OCI-LY1 (cell line): Measurements from ENCODE around the gene SYCN.
A peak's percentile ranks its signal among the peaks of the same experiment; 100 is the strongest.
"Not testable (repeated sequence)": the region's sequence is repeated elsewhere in the genome, so short reads cannot be mapped to it uniquely, and the experiment has no call there.

Experiments used
- H2AFZ ChIP-seq: fragments of 200-600 bp; sonication (generic), shearing (Covaris generic); 2 replicates; pipeline ENCODE4 v1.6.0; 2014; ENCODE audit warnings: antibody characterized with exemption, mild to moderate bottlenecking, low read length
- H3F3A ChIP-seq: fragments of 200-600 bp; sonication (generic), shearing (Covaris generic); 2 replicates; pipeline ENCODE4 v1.6.0; 2014; ENCODE audit warnings: mild to moderate bottlenecking, antibody characterized with exemption, low read length, moderate library complexity; ENCODE audit not compliant: insufficient read depth
- H3K27ac ChIP-seq: fragments of 200-600 bp; sonication (generic); 2 replicates; pipeline ENCODE4 v1.5.1; 2014; ENCODE audit warnings: low read length, mixed run types, mild to moderate bottlenecking, low read depth; ENCODE audit not compliant: poor library complexity, severe bottlenecking
- H3K27me3 ChIP-seq: fragments of 200-600 bp; sonication (generic); 2 replicates; pipeline ENCODE4 v1.6.0; 2014; ENCODE audit warnings: antibody characterized with exemption, mild to moderate bottlenecking, low read length, moderate library complexity; ENCODE audit not compliant: insufficient read depth
- H3K36me3 ChIP-seq: fragments of 200-600 bp; sonication (generic); 2 replicates; pipeline ENCODE4 v1.6.1; 2014; ENCODE audit warnings: mild to moderate bottlenecking, antibody characterized with exemption, low read length, moderate library complexity, mixed read lengths; ENCODE audit not compliant: insufficient read depth
- H3K4me1 ChIP-seq: fragments of 200-600 bp; sonication (generic); 2 replicates; pipeline ENCODE4 v1.5.1; 2014; ENCODE audit warnings: mild to moderate bottlenecking, low read length, moderate library complexity; ENCODE audit not compliant: insufficient read depth, severe bottlenecking
- H3K4me2 ChIP-seq: fragments of 200-600 bp; sonication (generic), shearing (Covaris generic); 2 replicates; pipeline ENCODE4 v1.6.1; 2014; ENCODE audit warnings: low read length
- H3K4me3 ChIP-seq: fragments of 200-600 bp; sonication (generic); 2 replicates; pipeline ENCODE4 v1.5.1; 2014; ENCODE audit warnings: low read length, low read depth, mild to moderate bottlenecking, mixed read lengths; ENCODE audit not compliant: poor library complexity, severe bottlenecking
- H3K79me2 ChIP-seq: fragments of 200-600 bp; shearing (Covaris generic); 2 replicates; pipeline ENCODE4 v1.6.1; 2016; ENCODE audit warnings: mixed run types, low read length, mixed read lengths; ENCODE audit not compliant: insufficient read depth
- H3K9ac ChIP-seq: fragments of 200-600 bp; sonication (generic), shearing (Covaris generic); 2 replicates; pipeline ENCODE4 v1.6.1; 2014; ENCODE audit warnings: mild to moderate bottlenecking, low read length, mixed read lengths
- H3K9me2 ChIP-seq: fragments of 200-600 bp; sonication (generic), shearing (Covaris generic); 2 replicates; pipeline ENCODE4 v1.6.1; 2014; ENCODE audit warnings: low read depth, mild to moderate bottlenecking, low read length, mixed read lengths
- H3K9me3 ChIP-seq: fragments of 200-600 bp; shearing (Covaris generic); 2 replicates; pipeline ENCODE4 v1.6.1; 2014; ENCODE audit warnings: low read length, mixed read lengths
- H4K20me1 ChIP-seq: fragments of 200-600 bp; sonication (generic), shearing (Covaris generic); 2 replicates; pipeline ENCODE4 v1.6.0; 2016; ENCODE audit warnings: mild to moderate bottlenecking, low read length; ENCODE audit not compliant: insufficient read depth
- EZH2 ChIP-seq: fragments of 200-600 bp; sonication (generic), shearing (Covaris generic); IDR thresholded peaks from 2 replicates; pipeline ENCODE4 v1.8.0; 2017; ENCODE audit warnings: borderline replicate concordance, mixed run types, mild to moderate bottlenecking, antibody characterized with exemption, low read length, moderate library complexity, mixed read lengths
- TF ChIP-seq, protein P1 (sequence below): fragments of 200-600 bp; sonication (generic), shearing (Covaris generic); IDR thresholded peaks from 2 replicates; pipeline ENCODE4 v1.5.1; 2017; ENCODE audit warnings: mild to moderate bottlenecking, antibody characterized with exemption, low read length, moderate library complexity, mixed read lengths

SYCN gene

DNA sequence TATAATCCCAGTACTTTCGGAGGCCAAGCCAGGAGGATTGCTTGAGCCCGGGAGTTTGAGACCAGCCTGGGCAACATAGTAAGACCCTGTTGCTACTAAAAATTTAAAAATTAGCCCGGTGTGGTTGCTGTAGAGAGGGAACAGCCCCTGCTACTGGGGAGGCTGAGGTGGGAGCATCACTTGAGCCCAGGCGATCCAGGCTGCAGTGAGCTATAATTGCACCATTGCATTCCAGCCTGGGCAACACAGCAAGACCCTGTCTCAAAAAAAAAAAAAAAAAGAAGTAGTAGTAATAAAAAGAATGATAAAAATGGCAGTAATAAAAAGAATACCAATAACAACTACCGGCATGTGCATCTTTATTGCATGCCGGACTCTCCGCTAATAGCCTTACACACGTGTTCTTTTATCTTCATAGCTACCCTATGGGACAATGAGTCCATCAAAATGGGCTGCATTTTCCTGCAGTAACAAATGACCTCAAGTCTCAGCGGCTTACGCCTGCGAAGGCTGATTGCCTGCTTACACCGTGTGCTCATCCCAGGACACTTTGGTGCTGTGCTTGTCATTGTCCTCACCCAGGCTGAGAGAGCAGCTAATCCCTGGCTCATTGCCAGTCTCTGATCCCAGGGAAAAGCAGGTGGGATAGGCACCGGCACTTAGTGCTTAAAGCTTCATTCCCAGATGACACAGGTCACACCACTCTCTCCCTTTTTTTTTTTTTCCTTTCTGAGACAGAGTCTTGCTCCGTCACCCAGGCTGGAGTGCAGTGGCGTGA, 14.4 kb upstream of the SYCN start:
- H2AFZ ChIP-seq: no peak overlapping the region
- no peak overlapping the region for H3K9ac ChIP-seq
- H3K4me2 ChIP-seq: no peak overlapping the region
- H3K4me3 ChIP-seq: no peak overlapping the region
- H3K27me3 ChIP-seq: peaks cover 4% of the 10 kb centered on the region; the same call in 1 of the 2 replicates
- no peaks in the 10 kb centered on the region; the same call in 1 of the 2 replicates for H3K36me3 ChIP-seq
- H3K9me3 ChIP-seq: no peaks in the 10 kb centered on the region
- no peaks in the 10 kb centered on the region for H4K20me1 ChIP-seq
- no peaks in the 10 kb centered on the region for H3K9me2 ChIP-seq
- H3K27ac ChIP-seq: no peak overlapping the region
- no peaks in the 10 kb centered on the region for H3K4me1 ChIP-seq
- no peak for TF ChIP-seq EZH2
- TF ChIP-seq, protein P1, sequence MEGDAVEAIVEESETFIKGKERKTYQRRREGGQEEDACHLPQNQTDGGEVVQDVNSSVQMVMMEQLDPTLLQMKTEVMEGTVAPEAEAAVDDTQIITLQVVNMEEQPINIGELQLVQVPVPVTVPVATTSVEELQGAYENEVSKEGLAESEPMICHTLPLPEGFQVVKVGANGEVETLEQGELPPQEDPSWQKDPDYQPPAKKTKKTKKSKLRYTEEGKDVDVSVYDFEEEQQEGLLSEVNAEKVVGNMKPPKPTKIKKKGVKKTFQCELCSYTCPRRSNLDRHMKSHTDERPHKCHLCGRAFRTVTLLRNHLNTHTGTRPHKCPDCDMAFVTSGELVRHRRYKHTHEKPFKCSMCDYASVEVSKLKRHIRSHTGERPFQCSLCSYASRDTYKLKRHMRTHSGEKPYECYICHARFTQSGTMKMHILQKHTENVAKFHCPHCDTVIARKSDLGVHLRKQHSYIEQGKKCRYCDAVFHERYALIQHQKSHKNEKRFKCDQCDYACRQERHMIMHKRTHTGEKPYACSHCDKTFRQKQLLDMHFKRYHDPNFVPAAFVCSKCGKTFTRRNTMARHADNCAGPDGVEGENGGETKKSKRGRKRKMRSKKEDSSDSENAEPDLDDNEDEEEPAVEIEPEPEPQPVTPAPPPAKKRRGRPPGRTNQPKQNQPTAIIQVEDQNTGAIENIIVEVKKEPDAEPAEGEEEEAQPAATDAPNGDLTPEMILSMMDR: no peak
- no peaks in the 10 kb centered on the region for H3K79me2 ChIP-seq
- no peaks in the 10 kb centered on the region for H3F3A ChIP-seq

DNA sequence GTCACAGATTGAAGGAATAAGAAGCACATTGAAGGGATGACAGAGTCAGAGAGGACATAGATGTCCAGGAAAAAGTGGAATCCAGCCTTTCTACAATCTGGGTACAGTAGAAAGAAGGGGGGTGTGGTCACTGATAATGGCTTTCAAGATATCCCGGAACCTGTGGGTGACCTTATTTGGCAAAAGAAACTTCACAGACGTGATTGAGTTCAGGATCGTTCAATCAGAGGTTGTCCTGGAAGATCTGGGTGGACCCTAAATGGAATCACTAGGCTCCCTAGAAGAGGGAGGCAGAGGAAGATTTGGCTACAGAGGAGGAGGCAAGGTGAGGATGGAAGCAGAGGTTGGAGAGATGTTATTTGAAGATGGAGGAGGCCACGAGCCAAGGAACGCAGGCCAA, 13.0 kb upstream of the SYCN start:
- H3K9me2 ChIP-seq: no peaks in the 10 kb centered on the region
- TF ChIP-seq, protein P1: no peak
- no peak for TF ChIP-seq EZH2
- H2AFZ ChIP-seq: no peak overlapping the region
- no peak overlapping the region for H3K27ac ChIP-seq
- no peak overlapping the region for H3K9ac ChIP-seq
- H4K20me1 ChIP-seq: no peaks in the 10 kb centered on the region
- no peaks in the 10 kb centered on the region for H3F3A ChIP-seq
- no peak overlapping the region for H3K4me2 ChIP-seq
- no peaks in the 10 kb centered on the region for H3K79me2 ChIP-seq
- H3K4me1 ChIP-seq: no peaks in the 10 kb centered on the region
- no peaks in the 10 kb centered on the region; the same call in 1 of the 2 replicates for H3K36me3 ChIP-seq
- H3K4me3 ChIP-seq: no peak overlapping the region
- H3K27me3 ChIP-seq: peaks cover 4% of the 10 kb centered on the region; the same call in 1 of the 2 replicates
- H3K9me3 ChIP-seq: no peaks in the 10 kb centered on the region

DNA sequence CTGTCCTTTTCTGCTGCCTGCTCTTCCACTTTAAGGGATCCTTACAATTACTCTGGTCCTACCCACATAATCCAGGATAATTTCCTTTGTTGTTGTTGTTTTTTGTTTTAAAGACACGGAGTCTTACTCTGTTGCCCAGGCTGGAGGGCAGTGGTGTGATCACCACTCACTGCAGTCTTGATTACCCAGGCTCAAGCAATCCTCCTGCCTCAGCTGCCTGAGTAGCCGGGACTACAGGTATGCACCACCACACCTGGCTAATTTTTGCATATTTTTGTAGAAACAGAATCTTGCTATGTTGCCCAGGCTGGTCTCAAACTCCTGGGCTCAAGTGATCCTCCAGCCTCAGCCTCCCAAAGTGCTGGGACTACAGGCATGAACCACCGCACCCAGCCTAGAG, 11.3 kb upstream of the SYCN start:
- not testable (repeated sequence) for H3K4me1 ChIP-seq, H3K9ac ChIP-seq, H3K27me3 ChIP-seq, H3K9me3 ChIP-seq, H2AFZ ChIP-seq, H3F3A ChIP-seq, H3K79me2 ChIP-seq, H3K27ac ChIP-seq, H3K4me2 ChIP-seq, H4K20me1 ChIP-seq, H3K36me3 ChIP-seq, H3K9me2 ChIP-seq, H3K4me3 ChIP-seq

DNA sequence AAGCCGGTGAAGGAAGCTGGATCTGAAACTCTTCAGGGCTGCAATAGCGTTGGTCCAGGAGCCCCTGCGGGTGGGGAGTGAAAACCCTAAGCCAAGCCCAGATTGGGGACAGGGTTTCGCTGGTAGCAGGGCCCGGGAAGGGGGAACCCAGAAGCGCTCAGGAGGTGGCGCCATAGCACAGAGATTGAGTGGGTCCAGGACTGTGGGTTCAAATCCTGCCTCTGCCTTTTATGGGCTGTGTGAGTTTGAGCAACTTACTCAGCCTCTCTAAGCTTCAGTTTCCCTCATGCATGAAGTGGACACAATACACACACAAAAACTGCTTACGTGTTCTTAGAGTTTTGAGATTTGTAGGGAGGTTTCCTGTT, 8.3 kb upstream of the SYCN start:
- Histone ChIP-seq H3F3A (no peaks in the 10 kb centered on the region), H3K9ac (no peak overlapping the region), H3K4me2 (no peak overlapping the region), H3K9me2 (no peaks in the 10 kb centered on the region), H3K79me2 (no peaks in the 10 kb centered on the region), H3K9me3 (no peaks in the 10 kb centered on the region), H3K27ac (no peak overlapping the region), H4K20me1 (no peaks in the 10 kb centered on the region), H2AFZ (no peak overlapping the region), H3K36me3 (no peaks in the 10 kb centered on the region; the same call in 1 of the 2 replicates), H3K4me3 (no peak overlapping the region), H3K4me1 (no peaks in the 10 kb centered on the region), H3K27me3 (peaks cover 4% of the 10 kb centered on the region; the same call in 1 of the 2 replicates)
- TF ChIP-seq EZH2: no peak
- TF ChIP-seq, protein P1: peak; percentile 69
